HG03378 (cell line): ENCODE data around the gene PKD1.

ENCODE experiments used
- ATAC-seq: cut with Tn5 transposase; IDR thresholded peaks from one replicate; pipeline ENCODE4 v1.9.1; 2021; ENCODE audit warnings: mild to moderate bottlenecking, moderate library complexity; ENCODE audit not compliant: unreplicated experiment

Gene PKD1

GRCh38 chr16:2078691-2079090, 57.0 kb downstream of the PKD1 start:
- ATAC-seq: no peak

GRCh38 chr16:2078096-2078495, 57.6 kb downstream of the PKD1 start:
- ATAC-seq: no peak

- no peak for ATAC-seq
These were observed 58.0 kb downstream of the PKD1 start for GRCh38 chr16:2077696-2078095.

- no peak for ATAC-seq
These were observed 58.7 kb downstream of the PKD1 start for GRCh38 chr16:2077016-2077415.

- ATAC-seq: no peak
These were observed 59.4 kb downstream of the PKD1 start for GRCh38 chr16:2076072-2076865.

GRCh38 chr16:2075631-2076030, 60.1 kb downstream of the PKD1 start:
- no peak for ATAC-seq

- no peak for ATAC-seq
These were observed 61.6 kb downstream of the PKD1 start for GRCh38 chr16:2074071-2074470.

- ATAC-seq: no peak
These were observed 62.8 kb downstream of the PKD1 start for GRCh38 chr16:2072926-2073325.

- ATAC-seq: no peak
These were observed 64.1 kb downstream of the PKD1 start for GRCh38 chr16:2071454-2072202.

- no peak for ATAC-seq
These were observed 64.9 kb downstream of the PKD1 start for GRCh38 chr16:2070576-2071453.

- ATAC-seq: no peak
These were observed 69.6 kb downstream of the PKD1 start for GRCh38 chr16:2066139-2066538.

- ATAC-seq: no peak
These were observed 71.2 kb downstream of the PKD1 start for GRCh38 chr16:2064368-2064945.

GRCh38 chr16:2063861-2064260, 71.8 kb downstream of the PKD1 start:
- ATAC-seq: no peak

- ATAC-seq: no peak
These were observed 72.9 kb downstream of the PKD1 start for GRCh38 chr16:2062801-2063200.

GRCh38 chr16:2061526-2061925, 74.2 kb downstream of the PKD1 start:
- no peak for ATAC-seq

GRCh38 chr16:2061023-2061422, 74.7 kb downstream of the PKD1 start:
- no peak for ATAC-seq

- ATAC-seq: no peak
These were observed 75.4 kb downstream of the PKD1 start for GRCh38 chr16:2060346-2060745.

- ATAC-seq: no peak
These were observed 76.8 kb downstream of the PKD1 start for GRCh38 chr16:2058872-2059271.

- no peak for ATAC-seq
These were observed 77.3 kb downstream of the PKD1 start for GRCh38 chr16:2058420-2058819.

GRCh38 chr16:2057438-2057837, 78.3 kb downstream of the PKD1 start:
- ATAC-seq: no peak
